Lung (tissue), 12 donors: ENCODE measurements around the gene ALX4. TPM values are rescaled to one million over a fixed set of nuclear protein-coding genes. Genes with fewer than 3 reads are reported as not detected.

ENCODE experiments used
- ATAC-seq: fragments of 200-7000 bp; cut with Tn5 transposase; one replicate; pipeline ENCODE4 v1.9.1; 2020; ENCODE audit warnings: moderate number of reproducible peaks; ENCODE audit not compliant: insufficient read depth, low FRiP score
- DNase-seq, 3 donors: peaks; one replicate each; pipeline ENCODE4 v3.0.0-alpha.2; 2013 to 2017
- H3K27ac ChIP-seq, 2 donors: one replicate each; pipeline ENCODE4 v1.5.1; 2013; ENCODE audit warnings: mild to moderate bottlenecking in 2 of 2, moderate library complexity in 2 of 2, control low read depth in 1 of 2, inconsistent platforms in 1 of 2, low read depth in 1 of 2, low read length in 1 of 2
- H3K27me3 ChIP-seq, 3 donors: one replicate each; pipeline ENCODE4 v1.5.1; 2013; ENCODE audit warnings: low read length in 2 of 3; ENCODE audit not compliant: control insufficient read depth in 3 of 3, insufficient read depth in 3 of 3
- H3K36me3 ChIP-seq, 4 donors: one replicate each; pipeline ENCODE4 v1.5.1; 2013; ENCODE audit warnings: low read length in 4 of 4, mild to moderate bottlenecking in 1 of 4, moderate library complexity in 1 of 4; ENCODE audit not compliant: control insufficient read depth in 4 of 4, insufficient read depth in 4 of 4
- H3K4me1 ChIP-seq, 5 donors: one replicate each; pipeline ENCODE4 v1.5.1; 2013; ENCODE audit warnings: low read length in 5 of 5, mild to moderate bottlenecking in 2 of 5, moderate library complexity in 1 of 5; ENCODE audit not compliant: control insufficient read depth in 5 of 5, insufficient read depth in 5 of 5
- H3K4me3 ChIP-seq: one replicate; pipeline ENCODE4 v1.5.1; 2013; ENCODE audit warnings: mild to moderate bottlenecking, control low read depth, moderate library complexity
- H3K9ac ChIP-seq, 2 donors: one replicate each; pipeline ENCODE4 v1.5.1; 2013; ENCODE audit warnings: low read length in 2 of 2, control low read depth in 1 of 2; ENCODE audit not compliant: insufficient read depth in 1 of 2
- H3K9me3 ChIP-seq, 4 donors: one replicate each; pipeline ENCODE4 v1.5.1; 2013; ENCODE audit warnings: low read length in 3 of 4, mild to moderate bottlenecking in 1 of 4, moderate library complexity in 1 of 4; ENCODE audit not compliant: control insufficient read depth in 4 of 4, insufficient read depth in 3 of 4
- CTCF ChIP-seq: IDR thresholded peaks from 2 replicates; pipeline ENCODE4 v1.5.1; 2012; ENCODE audit warnings: mild to moderate bottlenecking; ENCODE audit errors: control extremely low read depth, extremely low read depth
- WGBS, 2 donors: extraction: QIAGEN DNeasy Blood & Tissue Kit; methylation state at CpG; one replicate each; pipeline ENCODE4 v1.1.7; 2013; 5-methylcytosine and 5-hydroxymethylcytosine counted together
- polyA plus RNA-seq, 2 donors: library from polyadenylated mRNA; stranded (reverse); fragments of 200-250 nt; gene quantifications; one replicate each; pipeline ENCODE4 v1.2.1, GENCODE V29; 2013
- total RNA-seq, 2 donors: library from RNA; depleted of rRNA in 1 of 2; stranded (reverse); fragments of >200 nt in 1 of 2; gene quantifications; one replicate each; pipeline ENCODE4 v1.2.1, GENCODE V29; 2014 to 2021
- donor health status: control.
- donor health status: control.
- donor health status: Bipolar disorder and iron deficiency.
- donor health status: healthy.
- donor health status: DM: yes; HTN: yes; CAD: no.

ALX4 gene
- total and polyA plus RNA-seq, 4 donors, result 0.01 to 0.06 TPM; not detected in 2

DNA sequence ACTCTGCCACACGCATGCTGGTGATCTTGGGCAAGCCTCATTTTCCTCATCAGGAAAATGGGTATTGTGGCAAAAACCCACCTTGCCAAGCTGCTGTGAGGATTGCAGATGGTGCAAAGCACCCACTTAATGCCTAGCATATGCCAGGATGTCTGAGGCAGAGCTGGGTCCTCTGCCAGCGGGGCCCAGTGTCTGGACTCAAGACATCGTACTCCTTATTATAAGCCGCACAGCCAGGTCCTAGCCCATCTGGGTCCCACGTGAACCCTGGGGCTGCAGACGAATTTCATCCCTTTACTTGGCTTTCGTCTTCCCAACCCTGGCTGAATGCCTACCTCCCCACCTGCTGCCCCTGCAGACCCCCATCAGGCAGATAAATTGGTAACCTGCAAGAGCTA is 34.5 kb upstream of the ALX4 start:
- H3K27me3 ChIP-seq, result peaks cover 0 to 6% (median 5%) of the 10 kb centered on the region in 3 donors
- TF ChIP-seq CTCF, result no peak
- ATAC-seq, result no peak
- WGBS, 2 donors, result 89 to 93% methylated on average over 7 of the region's 7 CpGs
- H3K27ac ChIP-seq, result no peak overlapping the region
- no peak overlapping the region for H3K4me3 ChIP-seq
- H3K4me1 ChIP-seq, result peaks cover 0 to 9% (median 0%) of the 10 kb centered on the region in 5 donors
- H3K9ac ChIP-seq, result no peak overlapping the region
- H3K36me3 ChIP-seq, result no peaks in the 10 kb centered on the region
- no peak for DNase-seq
- no peaks in the 10 kb centered on the region for H3K9me3 ChIP-seq

- peaks cover 0 to 9% (median 0%) of the 10 kb centered on the region in 5 donors for H3K4me1 ChIP-seq
- H3K4me3 ChIP-seq, result no peak overlapping the region
- H3K9me3 ChIP-seq, result no peaks in the 10 kb centered on the region
- no peak for ATAC-seq
- DNase-seq, result no peak
- TF ChIP-seq CTCF, result no peak
- 84 to 93% methylated on average over 5 of the region's 5 CpGs for WGBS, 2 donors
- no peak overlapping the region for H3K27ac ChIP-seq
- H3K36me3 ChIP-seq, result no peaks in the 10 kb centered on the region
- peaks cover 0 to 11% (median 5%) of the 10 kb centered on the region in 3 donors for H3K27me3 ChIP-seq
- no peak overlapping the region for H3K9ac ChIP-seq
These were observed 34.0 kb upstream of the ALX4 start for GRCh38 chr11:44343778-44344422.

DNA sequence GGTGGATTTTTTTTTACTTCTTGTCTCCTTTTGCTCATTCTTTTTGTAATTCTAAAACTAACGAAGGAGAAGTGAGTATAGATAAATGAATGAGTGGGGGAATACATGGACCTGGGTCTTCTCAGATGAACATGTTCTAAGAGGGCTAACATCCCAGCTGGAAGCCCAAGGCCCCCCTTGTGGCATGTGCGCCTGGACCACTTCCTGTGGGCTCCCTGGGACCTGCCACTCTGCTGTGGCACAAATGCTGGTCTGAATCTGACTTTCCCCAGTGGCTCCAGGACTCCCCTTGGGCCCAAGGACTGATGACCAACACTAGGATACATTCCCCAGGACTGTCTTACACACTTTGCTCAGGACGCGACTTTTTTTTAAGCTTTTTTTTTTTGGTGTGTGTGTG is 32.7 kb upstream of the ALX4 start:
- Histone ChIP-seq H3K4me3 (no peak overlapping the region), H3K4me1 (peaks cover 0 to 9% (median 0%) of the 10 kb centered on the region in 5 donors), H3K27me3 (peaks cover 5 to 24% (median 13%) of the 10 kb centered on the region in 3 donors), H3K36me3 (no peaks in the 10 kb centered on the region), H3K9me3 (no peaks in the 10 kb centered on the region), H3K27ac (no peak overlapping the region), H3K9ac (no peak overlapping the region)
- WGBS, 2 donors, result 77 to 87% methylated on average over 4 of the region's 4 CpGs
- no peak for DNase-seq
- ATAC-seq, result no peak
- TF ChIP-seq CTCF, result no peak

- H3K36me3 ChIP-seq, result no peaks in the 10 kb centered on the region
- no peaks in the 10 kb centered on the region for H3K9me3 ChIP-seq
- WGBS, 2 donors, result 92 to 96% methylated on average over 5 of the region's 5 CpGs
- no peak for TF ChIP-seq CTCF
- H3K27ac ChIP-seq, result no peak overlapping the region
- H3K4me1 ChIP-seq, result peaks cover 0 to 9% (median 0%) of the 10 kb centered on the region in 5 donors
- no peak overlapping the region for H3K4me3 ChIP-seq
- no peak for ATAC-seq
- no peak overlapping the region for H3K9ac ChIP-seq
- DNase-seq, result no peak
- H3K27me3 ChIP-seq, result peaks cover 5 to 44% (median 32%) of the 10 kb centered on the region in 3 donors
These were observed 30.7 kb upstream of the ALX4 start for GRCh38 chr11:44340656-44341055.
